AG09309 (cell line): Measurements from ENCODE around the gene HAUS7.

Experiments
- DNase-seq: peaks from one replicate; pipeline ENCODE4 v3.0.0-alpha.2; 2010; ENCODE audit warnings: low read depth
- H3K4me3 ChIP-seq: 2 replicates; pipeline ENCODE4 v1.5.1; 2011; ENCODE audit warnings: mild to moderate bottlenecking, low read depth, low read length, moderate library complexity; ENCODE audit not compliant: control insufficient read depth
- CTCF ChIP-seq: IDR thresholded peaks from 2 replicates; pipeline ENCODE4 v1.5.1; 2011; ENCODE audit warnings: mild to moderate bottlenecking, low read depth, low read length, inconsistent platforms; ENCODE audit not compliant: insufficient read depth, control insufficient read depth; ENCODE audit errors: missing control alignments

The HAUS7 gene

GRCh38 chrX:153500676-153501280 lies 30.4 kb upstream of the HAUS7 start:
- no peak overlapping the region for H3K4me3 ChIP-seq
- no peak for DNase-seq
- no peak for TF ChIP-seq CTCF

- TF ChIP-seq CTCF: no peak
- peak overlapping the region; percentile 12 for H3K4me3 ChIP-seq
- no peak for DNase-seq
Measured at GRCh38 chrX:153499876-153500275, 29.5 kb upstream of the HAUS7 start.

- H3K4me3 ChIP-seq: peak overlapping the region; percentile 12
- DNase-seq: no peak
- TF ChIP-seq CTCF: no peak
Measured at GRCh38 chrX:153499341-153499740, 29.0 kb upstream of the HAUS7 start.

GRCh38 chrX:153498453-153498852 lies 28.1 kb upstream of the HAUS7 start:
- TF ChIP-seq CTCF: peak; percentile 12
- H3K4me3 ChIP-seq: peak overlapping the region; percentile 9
- no peak for DNase-seq

- peak overlapping the region; percentile 67 for H3K4me3 ChIP-seq
- DNase-seq: no peak
- no peak for TF ChIP-seq CTCF
Measured at GRCh38 chrX:153496590-153496959, 26.2 kb upstream of the HAUS7 start.

GRCh38 chrX:153495903-153496589 lies 25.7 kb upstream of the HAUS7 start:
- peak; percentile 13 for TF ChIP-seq CTCF
- peak overlapping the region; percentile 67 for H3K4me3 ChIP-seq

GRCh38 chrX:153495362-153495751 lies 25.0 kb upstream of the HAUS7 start:
- peak overlapping the region; percentile 67 for H3K4me3 ChIP-seq

More at GRCh38 chrX:153495903-153496589, 25.7 kb upstream of the HAUS7 start:
- no peak for DNase-seq

More at GRCh38 chrX:153495362-153495751, 25.0 kb upstream of the HAUS7 start:
- DNase-seq: no peak
- TF ChIP-seq CTCF: no peak
